ENCODE measurements around the gene ADAM23. TPM values are rescaled to one million over a fixed set of nuclear protein-coding genes. Genes with fewer than 3 reads are reported as not detected.

The ADAM23 gene
- total RNA-seq, 6 donors from 2014 or later: 0.15 to 3.5 (median 0.89) TPM; not detected in 1

DNA sequence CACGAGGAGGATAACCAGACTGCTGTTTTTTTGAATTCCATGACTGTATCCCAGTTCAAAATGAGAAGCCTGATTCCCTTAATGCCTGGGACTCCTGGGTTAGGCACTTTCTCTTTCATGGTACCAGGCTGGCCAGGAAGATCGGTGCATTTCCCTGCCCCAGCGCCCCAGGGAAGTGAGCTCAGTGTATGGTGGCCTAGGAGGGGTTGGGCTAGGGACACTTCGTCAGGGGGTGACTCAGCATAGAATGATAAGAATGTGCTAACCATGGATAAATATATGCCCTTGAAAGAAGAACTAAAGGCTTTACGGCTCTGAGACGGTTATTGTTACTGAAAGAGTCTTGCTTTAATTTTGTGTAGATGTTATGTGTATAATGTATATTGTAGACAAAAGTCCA is 171.5 kb downstream of the ADAM23 start:
- Histone ChIP-seq H3K9me3 (no peaks in the 10 kb centered on the region), H3K27me3 (no peaks in the 10 kb centered on the region), H3K4me1 (no peaks in the 10 kb centered on the region), H3K4me3 (no peak overlapping the region), H3K27ac (no peak overlapping the region), H3K36me3 (no peaks in the 10 kb centered on the region)
- WGBS, 2 donors: 77 to 84% methylated on average over 6 of the region's 6 CpGs
- ATAC-seq (ENCODE audit: low FRiP score in 2 of 2) (no peak), DNase-seq (no peak)
- TF ChIP-seq EP300 (IDR thresholded peaks at IDR 0.05) (no peak), POLR2AphosphoS5 (IDR thresholded peaks at IDR 0.05) (no peak)

DNA sequence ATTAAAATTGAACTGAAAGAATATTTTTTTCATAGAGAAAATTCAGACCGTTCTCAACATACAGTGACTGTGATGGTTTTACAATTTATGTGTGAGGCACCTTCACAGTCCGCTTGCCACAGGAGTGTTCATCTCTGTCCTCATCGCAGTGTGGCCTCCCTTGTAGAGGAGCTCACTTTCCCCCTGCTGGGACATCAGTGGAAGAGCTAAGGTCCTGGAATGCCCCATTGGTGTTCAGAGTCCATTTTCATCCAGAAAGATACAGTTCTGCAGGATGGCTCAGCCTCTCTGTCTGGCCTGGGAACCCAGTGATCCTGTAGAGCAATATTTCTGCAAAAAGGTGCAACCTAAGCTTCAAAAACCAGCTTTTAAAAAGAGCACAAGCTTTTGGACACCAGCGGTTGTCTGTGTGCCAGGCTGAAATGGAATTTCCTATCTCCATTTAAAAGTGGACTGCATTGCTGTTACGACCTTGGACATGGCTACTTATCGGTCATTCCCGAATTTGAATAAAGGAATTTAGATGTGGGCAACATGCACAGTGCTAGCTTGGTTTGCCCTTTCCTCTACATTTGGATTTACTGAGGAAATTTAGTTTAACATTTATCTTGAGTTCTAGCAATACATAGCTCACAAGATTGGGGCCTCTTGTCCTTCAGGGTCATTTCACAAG is 172.2 kb downstream of the ADAM23 start:
- DNase-seq: no peak
- Histone ChIP-seq H3K36me3 (no peaks in the 10 kb centered on the region), H3K4me3 (no peak overlapping the region), H3K27me3 (no peaks in the 10 kb centered on the region), H3K9me3 (no peaks in the 10 kb centered on the region), H3K4me1 (no peaks in the 10 kb centered on the region), H3K27ac (no peak overlapping the region)
- WGBS, 2 donors: 80 to 85% methylated on average over 7 of the region's 7 CpGs
- ATAC-seq (ENCODE audit: low FRiP score in 2 of 2): no peak
- TF ChIP-seq CTCF (IDR thresholded peaks at IDR 0.05) (no peak), EP300 (IDR thresholded peaks at IDR 0.05) (no peak), POLR2AphosphoS5 (IDR thresholded peaks at IDR 0.05) (no peak), POLR2A (IDR thresholded peaks at IDR 0.05) (no peak)

DNA sequence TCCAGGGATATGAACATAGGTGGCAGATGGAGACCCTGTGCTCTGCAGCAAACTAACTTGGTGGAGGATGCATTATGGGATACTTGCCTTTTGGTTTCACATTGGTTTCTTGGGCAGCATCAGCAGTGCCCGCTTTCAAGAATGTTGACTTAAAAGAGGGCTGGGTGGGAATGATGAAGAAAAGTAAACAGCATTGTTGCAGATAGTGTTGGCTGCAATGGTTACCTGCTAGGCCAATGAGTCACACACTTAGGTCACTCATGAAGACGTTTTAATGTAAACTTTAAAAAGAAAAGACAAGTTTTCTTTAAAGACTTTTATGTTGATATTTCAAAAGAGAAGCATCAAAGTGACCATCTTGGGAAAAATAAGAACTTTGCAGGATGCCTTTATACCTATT is 172.8 kb downstream of the ADAM23 start:
- no peak for TF ChIP-seq CTCF (IDR thresholded peaks at IDR 0.05)
- TF ChIP-seq EP300 (IDR thresholded peaks at IDR 0.05): no peak
- TF ChIP-seq POLR2A (IDR thresholded peaks at IDR 0.05): no peak
- no peak for TF ChIP-seq POLR2AphosphoS5 (IDR thresholded peaks at IDR 0.05)
- DNase-seq (no peak), ATAC-seq (ENCODE audit: low FRiP score in 2 of 2) (no peak)
- H3K4me1 ChIP-seq: no peaks in the 10 kb centered on the region
- H3K9me3 ChIP-seq: no peaks in the 10 kb centered on the region
- no peak overlapping the region for H3K4me3 ChIP-seq
- H3K27ac ChIP-seq: no peak overlapping the region
- H3K36me3 ChIP-seq: no peaks in the 10 kb centered on the region
- 59 to 66% methylated on average over 2 of the region's 2 CpGs for WGBS, 2 donors
- H3K27me3 ChIP-seq: no peaks in the 10 kb centered on the region

- ATAC-seq (ENCODE audit: low FRiP score in 2 of 2): no peak
- Histone ChIP-seq H3K9me3 (no peaks in the 10 kb centered on the region), H3K27me3 (no peaks in the 10 kb centered on the region), H3K36me3 (no peaks in the 10 kb centered on the region), H3K4me3 (no peak overlapping the region), H3K4me1 (no peaks in the 10 kb centered on the region), H3K27ac (no peak overlapping the region)
- TF ChIP-seq POLR2A (IDR thresholded peaks at IDR 0.05): no peak
- TF ChIP-seq CTCF (IDR thresholded peaks at IDR 0.05): no peak
- no peak for TF ChIP-seq POLR2AphosphoS5 (IDR thresholded peaks at IDR 0.05)
- TF ChIP-seq EP300 (IDR thresholded peaks at IDR 0.05): no peak
- no peak for DNase-seq
- WGBS, 2 donors: 73 to 80% methylated on average over 3 of the region's 3 CpGs
These were observed 175.7 kb downstream of the ADAM23 start for GRCh38 chr2:206619011-206619410.

DNA sequence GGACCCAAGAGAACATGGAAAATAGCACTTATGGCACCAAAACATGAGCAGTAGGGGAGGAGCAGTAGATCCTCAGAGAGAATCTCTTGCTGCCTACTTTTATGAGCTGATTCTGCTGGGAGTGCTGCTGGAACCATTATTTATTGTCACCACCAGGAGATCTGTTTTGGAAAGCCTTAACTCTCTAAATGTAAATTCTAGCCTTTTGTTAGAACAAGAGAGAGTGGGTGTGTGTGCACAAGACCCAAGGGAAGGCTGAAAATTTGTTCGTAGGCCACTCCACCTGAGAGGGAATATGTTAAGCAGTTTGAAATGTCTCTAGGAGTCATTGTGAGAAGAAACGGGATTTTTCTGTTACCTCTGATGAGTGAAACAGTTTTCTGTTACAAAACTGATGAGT is 182.8 kb downstream of the ADAM23 start:
- no peaks in the 10 kb centered on the region for H3K27me3 ChIP-seq
- WGBS, 2 donors: 62 to 67% methylated on average over 2 of the region's 2 CpGs
- no peak for DNase-seq
- no peaks in the 10 kb centered on the region for H3K36me3 ChIP-seq
- no peaks in the 10 kb centered on the region for H3K4me1 ChIP-seq
- H3K4me3 ChIP-seq: no peak overlapping the region
- H3K9me3 ChIP-seq: no peaks in the 10 kb centered on the region
- H3K27ac ChIP-seq: no peak overlapping the region
- no peak for ATAC-seq (ENCODE audit: low FRiP score in 2 of 2)
- TF ChIP-seq POLR2AphosphoS5 (IDR thresholded peaks at IDR 0.05) (no peak), EP300 (IDR thresholded peaks at IDR 0.05) (no peak), POLR2A (IDR thresholded peaks at IDR 0.05) (no peak)

DNA sequence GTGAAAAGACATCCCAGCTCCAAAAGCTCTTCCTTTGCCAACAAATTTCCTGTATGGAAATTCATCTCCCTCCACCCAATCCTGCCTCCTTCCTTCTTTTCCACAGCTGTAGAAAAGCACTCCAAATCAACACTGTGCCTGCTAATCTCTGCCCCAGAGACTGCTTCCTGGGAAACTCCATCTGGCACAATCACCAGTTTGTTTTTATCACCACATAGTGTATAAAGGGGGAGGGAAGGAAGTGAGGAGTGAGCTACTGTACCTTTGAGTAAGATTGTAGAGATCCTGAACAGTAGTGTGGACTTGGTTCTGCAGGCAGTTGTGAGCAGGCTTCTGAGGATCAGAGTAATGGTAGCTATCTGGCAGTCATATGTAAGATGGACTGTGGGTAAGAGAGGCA is 184.3 kb downstream of the ADAM23 start:
- no peaks in the 10 kb centered on the region for H3K4me1 ChIP-seq
- DNase-seq: no peak
- ATAC-seq (ENCODE audit: low FRiP score in 2 of 2): no peak
- H3K9me3 ChIP-seq: no peaks in the 10 kb centered on the region
- H3K4me3 ChIP-seq: no peak overlapping the region
- H3K27me3 ChIP-seq: no peaks in the 10 kb centered on the region
- no peaks in the 10 kb centered on the region for H3K36me3 ChIP-seq
- no peak overlapping the region for H3K27ac ChIP-seq
- TF ChIP-seq CTCF (IDR thresholded peaks at IDR 0.05) (no peak), POLR2A (IDR thresholded peaks at IDR 0.05) (no peak), POLR2AphosphoS5 (IDR thresholded peaks at IDR 0.05) (no peak), EP300 (IDR thresholded peaks at IDR 0.05) (no peak)

Data from upper lobe of left lung (tissue), 6 donors.